ENCODE results near the gene MVB12A.

MVB12A gene

GRCh38 chr19:17448131-17448967, 28.5 kb downstream of the MVB12A start, which contains the start of gene TMEM221:
Gene TMEM221, minus strand, starts transcription at chr19:17448668. Its CDS starts 206 bp downstream, at chr19:17448462.
- DNase-seq: peak; percentile 66

GRCh38 chr19:17450264-17451075, 30.6 kb downstream of the MVB12A start:
- no peak for DNase-seq

- no peak for DNase-seq
Observed at GRCh38 chr19:17451820-17452219, 32.0 kb downstream of the MVB12A start.

GRCh38 chr19:17454576-17455071, 34.8 kb downstream of the MVB12A start:
- DNase-seq: peak; percentile 89

GRCh38 chr19:17455308-17456123, 35.7 kb downstream of the MVB12A start:
- no peak for DNase-seq

GRCh38 chr19:17456127-17456526, 36.3 kb downstream of the MVB12A start:
- DNase-seq: no peak

- DNase-seq: no peak
Observed at GRCh38 chr19:17457616-17458015, 37.8 kb downstream of the MVB12A start.

- DNase-seq: peak; percentile 49
Observed at GRCh38 chr19:17458970-17459369, 39.1 kb downstream of the MVB12A start.

GRCh38 chr19:17460372-17461230, 40.8 kb downstream of the MVB12A start, which contains the start of gene NXNL1:
Gene NXNL1, minus strand, starts transcription at chr19:17460926. Its CDS starts 57 bp downstream, at chr19:17460869.
- DNase-seq: peak; percentile 99

GRCh38 chr19:17466487-17466850, 46.6 kb downstream of the MVB12A start:
- DNase-seq: no peak

GRCh38 chr19:17467471-17468301, 47.8 kb downstream of the MVB12A start:
- DNase-seq: no peak

GRCh38 chr19:17468302-17469091, 48.6 kb downstream of the MVB12A start:
- no peak for DNase-seq

- peak; percentile 98 for DNase-seq
Observed at GRCh38 chr19:17469092-17469480, 49.2 kb downstream of the MVB12A start.

GRCh38 chr19:17469481-17470067, 49.7 kb downstream of the MVB12A start:
- DNase-seq: peak; percentile 100

GRCh38 chr19:17470068-17470841, 50.4 kb downstream of the MVB12A start, which contains the start of gene SLC27A1:
Gene SLC27A1, plus strand, starts transcription at chr19:17470524. Its CDS starts 17 bp downstream, at chr19:17470541.
- DNase-seq: peak; percentile 100

GRCh38 chr19:17471410-17472125, 51.7 kb downstream of the MVB12A start:
- peak; percentile 60 for DNase-seq

GRCh38 chr19:17473041-17473440, 53.2 kb downstream of the MVB12A start:
- peak; percentile 59 for DNase-seq

Data from NCI-H82 (cell line).